HFFc6 (cell line): ENCODE data around the gene ANKRD11. TPM values are rescaled to one million over a fixed set of nuclear protein-coding genes. Genes with fewer than 3 reads are reported as not detected.

Experiments used
- DNase-seq: peaks from one replicate; pipeline ENCODE4 v3.0.0-alpha.2; 2018
- H3K27ac Mint-ChIP-seq: 2 replicates; pipeline ENCODE4 v1.8.0; 2020; ENCODE audit warnings: mild to moderate bottlenecking, mixed read lengths
- H3K27me3 Mint-ChIP-seq: 2 replicates; pipeline ENCODE4 v1.8.0; 2021; ENCODE audit warnings: mild to moderate bottlenecking, moderate library complexity, mixed read lengths; ENCODE audit not compliant: insufficient read depth
- H3K36me3 Mint-ChIP-seq: 2 replicates; pipeline ENCODE4 v1.8.0; 2021; ENCODE audit warnings: low read depth, mixed read lengths
- H3K4me1 Mint-ChIP-seq: 2 replicates; pipeline ENCODE4 v1.8.0; 2020; ENCODE audit warnings: low read depth, mixed read lengths
- H3K4me3 Mint-ChIP-seq: 2 replicates; pipeline ENCODE4 v1.8.0; 2020; ENCODE audit warnings: mild to moderate bottlenecking, moderate library complexity, mixed read lengths
- H3K9me3 Mint-ChIP-seq: 2 replicates; pipeline ENCODE4 v1.8.0; 2020; ENCODE audit warnings: mild to moderate bottlenecking, mixed read lengths
- CTCF ChIP-seq: fragments of 200-600 bp; sonication (generic); IDR thresholded peaks from 2 replicates; pipeline ENCODE4 v1.5.0; 2021; ENCODE audit warnings: antibody characterized with exemption, mild to moderate bottlenecking
- total RNA-seq, 6 experiments: library from RNA; stranded (reverse); fragmentation: NEBNext Ultra II Directional; extraction: Animal tissue kit (Norgen Biotek cat#: 25700); gene quantifications; 2 replicates in 1 of 6; 3 replicates in 5 of 6; pipeline ENCODE4 v1.2.3, GENCODE V29; 2021

Gene ANKRD11
- total RNA-seq, 6 experiments from 2014 or later: 110 to 120 (median 116) TPM

- Mint-ChIP-seq H3K36me3 (no peaks in the 10 kb centered on the region; the same call in 1 of the 2 replicates), H3K27ac (peak overlapping the region; percentile 94), H3K27me3 (no peaks in the 10 kb centered on the region; the same call in 1 of the 2 replicates), H3K4me3 (peak overlapping the region; percentile 79), H3K4me1 (peaks cover 32% of the 10 kb centered on the region), H3K9me3 (no peaks in the 10 kb centered on the region)
- no peak for TF ChIP-seq CTCF
- no peak for DNase-seq
These were observed 15.7 kb upstream of the ANKRD11 start for GRCh38 chr16:89506113-89506504.

GRCh38 chr16:89505204-89506112 is 15.1 kb upstream of the ANKRD11 start:
- Mint-ChIP-seq H3K27me3 (no peaks in the 10 kb centered on the region; the same call in 1 of the 2 replicates), H3K36me3 (no peaks in the 10 kb centered on the region; the same call in 1 of the 2 replicates), H3K4me3 (peak overlapping the region; percentile 79), H3K27ac (peak overlapping the region; percentile 94), H3K9me3 (no peaks in the 10 kb centered on the region), H3K4me1 (peaks cover 32% of the 10 kb centered on the region)
- TF ChIP-seq CTCF: no peak
- DNase-seq: peak; percentile 83

- no peak for TF ChIP-seq CTCF
- peak overlapping the region; percentile 37 for H3K27ac Mint-ChIP-seq
- H3K4me1 Mint-ChIP-seq: peaks cover 32% of the 10 kb centered on the region
- H3K4me3 Mint-ChIP-seq: no peak overlapping the region
- H3K27me3 Mint-ChIP-seq: no peaks in the 10 kb centered on the region; the same call in 1 of the 2 replicates
- no peaks in the 10 kb centered on the region; the same call in 1 of the 2 replicates for H3K36me3 Mint-ChIP-seq
- DNase-seq: no peak
- no peaks in the 10 kb centered on the region for H3K9me3 Mint-ChIP-seq
These were observed 13.7 kb upstream of the ANKRD11 start for GRCh38 chr16:89504091-89504490.

DNA sequence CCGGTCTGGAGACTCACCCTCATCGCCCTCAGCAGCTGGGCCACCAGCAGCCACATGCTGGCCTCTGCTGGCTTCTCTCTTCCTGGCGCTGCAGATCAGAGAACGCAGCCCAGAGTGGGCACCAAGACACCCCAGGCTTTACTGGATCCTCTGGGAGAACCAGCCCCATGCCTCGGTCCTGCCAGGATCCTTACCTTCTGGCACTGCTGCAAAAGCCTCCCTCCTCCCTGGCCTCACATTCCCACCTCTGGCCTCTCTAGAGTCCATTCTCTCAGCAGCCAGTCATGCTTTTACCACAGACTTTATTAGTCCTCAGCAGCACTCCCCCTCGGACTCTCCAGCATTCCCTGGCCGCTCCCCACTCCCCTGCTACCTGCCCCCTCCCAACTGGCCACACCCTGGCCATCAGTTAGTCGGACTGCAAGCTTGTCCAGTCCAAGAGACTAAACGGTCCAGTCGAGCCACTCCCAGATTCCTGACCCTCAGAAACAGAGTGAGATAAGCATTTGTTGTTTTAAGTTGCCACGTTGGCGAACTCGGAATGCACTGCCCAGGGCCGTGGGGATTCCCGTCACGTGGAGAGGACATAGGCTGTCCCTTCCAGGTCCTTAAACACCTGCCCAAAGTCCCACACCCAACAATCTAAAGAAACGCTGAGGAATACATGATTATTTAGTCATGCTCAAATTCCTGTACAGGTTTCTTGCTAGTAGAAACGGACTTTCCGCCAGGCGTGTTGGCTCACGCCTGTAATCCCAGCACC is 11.9 kb upstream of the ANKRD11 start:
- H3K4me3 Mint-ChIP-seq: no peak overlapping the region

More for the DNA sequence above, 11.9 kb upstream of the ANKRD11 start:
- no peaks in the 10 kb centered on the region for H3K9me3 Mint-ChIP-seq
- peak overlapping the region; percentile 72 for H3K27ac Mint-ChIP-seq
- no peak for TF ChIP-seq CTCF
- peaks cover 32% of the 10 kb centered on the region for H3K4me1 Mint-ChIP-seq
- no peaks in the 10 kb centered on the region; the same call in 1 of the 2 replicates for H3K27me3 Mint-ChIP-seq
- no peak for DNase-seq
- H3K36me3 Mint-ChIP-seq: no peaks in the 10 kb centered on the region; the same call in 1 of the 2 replicates
